Activated T-helper 1 cell treated with anti-CD3 and anti-CD28 coated beads, Interleukin-12 subunit alpha, Interleukin-12 subunit beta, Interleukin-2, Interleukin-4 antibody, amounts not matched to agents 30 ng/mL and 10 ng/mL and 1 ng/mL, durations not matched to agents 14 hours and 24 hours and 36 hours (primary cell): ENCODE data around the gene TBL1XR1. TPM values are rescaled to one million over a fixed set of nuclear protein-coding genes. Genes with fewer than 3 reads are reported as not detected.
"Not testable (repeated sequence)": the region's sequence is repeated elsewhere in the genome, so short reads cannot be mapped to it uniquely, and the experiment has no call there.

Experiments
- DNase-seq: peaks from one replicate; pipeline ENCODE4 v3.0.0; 2021; ENCODE audit warnings: low spot score
- H3K27ac Mint-ChIP-seq: one replicate; pipeline ENCODE4 v1.8.0; 2021; ENCODE audit warnings: mild to moderate bottlenecking, mixed read lengths
- H3K27me3 Mint-ChIP-seq: one replicate; pipeline ENCODE4 v1.8.0; 2022; ENCODE audit warnings: mild to moderate bottlenecking, moderate library complexity, mixed read lengths; ENCODE audit not compliant: insufficient read depth
- H3K36me3 Mint-ChIP-seq: one replicate; pipeline ENCODE4 v1.8.0; 2021; ENCODE audit warnings: low read depth, mixed read lengths
- H3K4me1 Mint-ChIP-seq: one replicate; pipeline ENCODE4 v1.8.0; 2021; ENCODE audit warnings: low read depth, mixed read lengths
- H3K4me3 Mint-ChIP-seq: one replicate; pipeline ENCODE4 v1.8.0; 2021; ENCODE audit warnings: mild to moderate bottlenecking, moderate library complexity, mixed read lengths
- H3K9me3 Mint-ChIP-seq: one replicate; pipeline ENCODE4 v1.8.0; 2021; ENCODE audit warnings: mixed read lengths
- intact Hi-C: fragments of 100-400 bp; cut with micrococcal nuclease; formaldehyde crosslinking; loops from one replicate; pipeline ENCODE4 v1.15.1; 2024
- total RNA-seq: library from RNA; stranded (reverse); gene quantifications from 2 replicates; pipeline ENCODE4 v1.2.3, GENCODE V29; 2022

TBL1XR1 gene
- total RNA-seq, 1 donor from 2014 or later, result 190 TPM

DNA sequence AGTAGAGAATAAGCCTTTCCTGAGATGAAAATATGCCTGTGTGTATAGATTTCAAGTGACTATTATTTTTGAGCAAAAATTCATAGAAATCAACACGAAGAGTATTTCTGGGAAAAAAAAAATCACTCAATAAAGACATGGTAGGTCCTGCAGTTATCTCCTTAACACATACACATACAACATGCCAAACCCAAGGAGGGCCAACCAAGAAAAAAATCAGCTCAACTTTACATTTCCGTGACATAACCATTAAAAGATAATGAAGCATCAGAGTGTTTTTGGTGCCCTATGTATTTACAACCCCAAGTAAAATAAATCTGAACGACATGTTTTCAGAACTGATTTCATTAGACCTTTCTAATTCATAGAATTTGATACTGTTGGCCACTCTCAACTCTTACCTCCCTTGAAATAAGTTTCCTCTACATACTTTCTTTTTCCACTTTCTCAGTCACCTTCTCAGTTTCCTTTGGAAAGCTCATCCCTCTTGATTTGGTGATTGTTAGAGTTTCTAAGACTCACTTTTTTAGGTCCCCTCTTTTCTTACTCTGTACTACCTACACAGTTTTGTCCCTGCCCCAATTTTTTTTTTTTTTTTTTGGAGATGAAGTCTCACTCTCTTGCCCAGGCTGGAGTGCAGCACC, 162.3 kb downstream of the TBL1XR1 start:
- intact Hi-C loops, result no loop called here
- peaks cover 44% of the 10 kb centered on the region for H3K36me3 Mint-ChIP-seq
- peak overlapping the region; percentile 6 for H3K27ac Mint-ChIP-seq
- no peaks in the 10 kb centered on the region for H3K9me3 Mint-ChIP-seq
- H3K4me1 Mint-ChIP-seq, result peaks cover 23% of the 10 kb centered on the region
- H3K27me3 Mint-ChIP-seq, result no peaks in the 10 kb centered on the region
- H3K4me3 Mint-ChIP-seq, result no peak overlapping the region
- no peak for DNase-seq

GRCh38 chr3:177026505-177027277, 170.6 kb downstream of the TBL1XR1 start:
- H3K27ac Mint-ChIP-seq, result no peak overlapping the region
- peaks cover 33% of the 10 kb centered on the region for H3K36me3 Mint-ChIP-seq
- intact Hi-C loops, result no loop called here

DNA sequence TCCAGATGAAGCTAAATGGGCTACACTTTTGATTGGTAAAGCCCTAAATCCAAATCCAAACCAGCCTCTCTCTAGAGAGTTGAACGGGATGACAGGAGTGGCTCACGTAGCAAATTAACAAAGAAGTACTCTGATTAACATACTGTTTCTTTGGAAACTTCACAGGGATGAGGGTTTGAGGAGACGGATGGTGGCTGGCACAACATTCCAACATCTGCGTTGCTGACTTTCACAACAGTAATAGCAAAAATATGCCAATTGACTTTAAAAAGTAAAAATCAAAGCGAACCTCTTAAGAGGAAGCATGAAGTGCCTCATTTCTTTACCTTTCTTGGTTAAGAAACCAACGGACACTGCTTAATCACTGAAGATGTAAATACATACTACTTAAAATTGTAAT, 181.4 kb downstream of the TBL1XR1 start:
- H3K27me3 Mint-ChIP-seq, result no peaks in the 10 kb centered on the region
- no peaks in the 10 kb centered on the region for H3K4me1 Mint-ChIP-seq
- intact Hi-C loops, result no loop called here
- H3K36me3 Mint-ChIP-seq, result peaks cover 18% of the 10 kb centered on the region
- H3K9me3 Mint-ChIP-seq, result no peaks in the 10 kb centered on the region
- H3K27ac Mint-ChIP-seq, result no peak overlapping the region
- no peak for DNase-seq
- H3K4me3 Mint-ChIP-seq, result no peak overlapping the region

More at GRCh38 chr3:177026505-177027277, 170.6 kb downstream of the TBL1XR1 start:
- no peaks in the 10 kb centered on the region for H3K27me3 Mint-ChIP-seq
- no peaks in the 10 kb centered on the region for H3K4me1 Mint-ChIP-seq
- no peak overlapping the region for H3K4me3 Mint-ChIP-seq
- H3K9me3 Mint-ChIP-seq, result no peaks in the 10 kb centered on the region
- no peak for DNase-seq

GRCh38 chr3:177013681-177014280, 183.5 kb downstream of the TBL1XR1 start:
- no peak overlapping the region for H3K4me3 Mint-ChIP-seq
- H3K9me3 Mint-ChIP-seq, result no peaks in the 10 kb centered on the region
- DNase-seq, result no peak
- intact Hi-C loops, result no loop called here
- no peaks in the 10 kb centered on the region for H3K27me3 Mint-ChIP-seq
- no peak overlapping the region for H3K27ac Mint-ChIP-seq
- H3K36me3 Mint-ChIP-seq, result peaks cover 10% of the 10 kb centered on the region
- H3K4me1 Mint-ChIP-seq, result no peaks in the 10 kb centered on the region

DNA sequence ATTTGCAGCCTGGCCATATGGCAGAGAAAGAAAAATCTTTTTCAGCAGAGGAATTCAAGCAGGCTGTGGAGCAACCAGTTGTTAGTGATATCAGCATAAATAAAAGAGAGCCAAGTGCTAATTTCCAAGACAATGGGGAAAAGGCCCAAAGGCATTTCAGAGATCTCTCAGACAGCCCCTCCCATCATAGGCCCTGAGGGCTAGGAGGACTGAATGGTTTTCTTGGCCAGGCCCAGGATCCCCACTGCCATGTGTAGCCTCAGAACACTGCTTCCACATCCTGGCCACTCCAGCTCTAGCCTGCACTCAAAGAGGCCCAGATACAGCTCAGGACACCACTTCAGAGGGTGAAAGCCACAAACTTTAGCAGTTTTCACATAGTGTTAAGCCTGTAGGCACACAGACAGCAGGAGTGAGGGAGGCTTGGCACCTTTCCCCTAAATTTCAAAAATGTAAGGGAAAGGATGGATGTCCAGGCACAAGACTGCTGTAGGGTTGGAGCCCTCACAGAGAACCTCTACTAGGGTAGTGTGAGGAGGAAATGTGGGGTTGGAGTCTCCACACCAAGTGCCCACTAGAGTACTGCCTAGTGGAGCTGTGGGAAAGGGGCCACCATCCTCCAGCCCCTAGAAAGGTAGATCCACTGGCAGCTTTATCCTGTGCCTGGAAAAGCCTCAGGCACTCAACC, 191.4 kb downstream of the TBL1XR1 start:
- Mint-ChIP-seq H3K36me3 (peaks cover 7% of the 10 kb centered on the region), H3K27ac (no peak overlapping the region), H3K4me3 (no peak overlapping the region), H3K27me3 (no peaks in the 10 kb centered on the region), H3K9me3 (peaks cover 23% of the 10 kb centered on the region), H3K4me1 (no peaks in the 10 kb centered on the region)
- intact Hi-C loops, result no loop called here
- no peak for DNase-seq

DNA sequence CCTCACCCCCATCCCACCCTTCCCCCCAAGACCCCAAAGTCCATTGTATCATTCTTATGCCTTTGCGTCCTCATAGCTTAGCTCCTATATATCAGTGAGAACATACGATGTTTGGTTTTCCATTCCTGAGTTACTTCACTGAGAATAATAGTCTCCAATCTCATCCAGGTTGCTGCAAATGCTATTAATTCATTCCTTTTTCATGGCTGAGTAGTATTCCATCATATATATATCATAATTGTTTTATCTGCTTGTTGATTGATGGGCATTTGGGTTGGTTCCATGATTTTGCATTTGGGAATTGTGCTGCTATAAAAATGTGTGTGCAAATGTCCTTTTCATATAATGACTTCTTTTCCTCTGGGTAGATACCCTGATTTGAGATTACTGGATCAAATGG, 197.1 kb downstream of the TBL1XR1 start:
- H3K36me3 Mint-ChIP-seq, H3K4me3 Mint-ChIP-seq, intact Hi-C loops, H3K4me1 Mint-ChIP-seq, H3K27me3 Mint-ChIP-seq, DNase-seq, H3K27ac Mint-ChIP-seq, H3K9me3 Mint-ChIP-seq: not testable (repeated sequence)

DNA sequence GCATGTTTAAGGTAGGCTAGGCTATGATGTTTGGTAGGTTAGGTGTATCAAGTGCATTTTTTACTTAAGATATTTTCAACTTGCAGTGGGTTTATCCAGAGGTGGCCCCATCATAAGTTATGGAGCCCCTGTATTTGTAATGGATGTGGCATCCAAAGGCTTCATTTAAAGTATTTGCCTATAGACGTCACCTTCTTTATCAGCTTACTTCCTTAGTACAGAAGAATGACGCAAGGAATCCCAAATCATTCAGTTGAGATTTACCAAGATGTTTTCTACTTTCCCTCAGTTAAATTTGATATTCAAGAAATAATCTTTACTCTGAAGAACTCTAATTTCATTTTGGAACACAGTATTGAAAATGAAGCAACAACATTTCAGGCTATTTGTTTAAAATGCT, 201.3 kb downstream of the TBL1XR1 start:
- H3K36me3 Mint-ChIP-seq, result no peaks in the 10 kb centered on the region
- H3K27me3 Mint-ChIP-seq, result no peaks in the 10 kb centered on the region
- no peak for DNase-seq
- H3K27ac Mint-ChIP-seq, result no peak overlapping the region
- no peaks in the 10 kb centered on the region for H3K4me1 Mint-ChIP-seq
- peaks cover 10% of the 10 kb centered on the region for H3K9me3 Mint-ChIP-seq
- no peak overlapping the region for H3K4me3 Mint-ChIP-seq
- intact Hi-C loops, result no loop called here

DNA sequence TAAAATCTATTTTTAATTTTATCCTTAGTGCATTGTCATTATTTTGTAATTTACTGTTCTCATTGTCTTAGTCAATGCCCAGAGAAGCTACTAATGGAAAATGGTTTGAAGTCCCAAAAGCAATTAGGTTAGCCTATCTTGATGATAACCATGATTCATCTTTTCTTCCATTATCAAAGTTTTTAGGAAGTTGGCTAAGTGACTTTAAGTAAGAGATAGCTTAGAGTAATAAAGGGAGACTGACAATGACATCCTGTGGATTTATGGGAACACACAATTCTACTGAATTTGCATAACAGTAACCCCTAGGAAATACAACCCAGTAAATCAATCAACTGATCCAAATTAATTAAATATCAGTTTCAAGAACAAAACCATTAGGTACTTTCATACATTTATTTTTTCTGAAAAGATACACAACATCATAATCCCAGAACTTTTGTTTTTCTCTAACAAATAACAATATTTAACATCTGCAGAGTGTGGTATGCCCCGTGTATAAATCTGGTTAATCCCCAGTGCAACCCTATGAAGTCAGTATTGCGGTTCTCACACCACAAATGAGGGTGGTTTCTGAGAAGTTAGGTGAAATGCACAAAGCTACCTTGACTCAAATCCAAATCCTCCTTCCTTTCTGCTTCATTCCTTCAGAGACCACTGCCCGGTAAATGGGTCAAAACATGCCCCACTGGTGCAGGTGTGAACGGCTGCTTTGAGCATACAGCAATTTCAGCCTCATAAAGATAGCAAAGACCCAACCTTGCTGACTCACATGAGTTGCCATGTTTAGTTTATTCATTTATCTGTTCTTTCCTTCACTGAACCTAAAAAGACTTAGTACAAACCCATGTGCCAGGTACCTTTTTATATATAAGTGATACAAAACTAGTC, 202.1 kb downstream of the TBL1XR1 start:
- Mint-ChIP-seq H3K9me3 (peaks cover 4% of the 10 kb centered on the region), H3K4me1 (no peaks in the 10 kb centered on the region), H3K36me3 (no peaks in the 10 kb centered on the region), H3K4me3 (no peak overlapping the region), H3K27ac (no peak overlapping the region), H3K27me3 (no peaks in the 10 kb centered on the region)
- intact Hi-C loops, result no loop called here
- no peak for DNase-seq

- intact Hi-C loops, result no loop called here
- Mint-ChIP-seq H3K4me3 (no peak overlapping the region), H3K4me1 (no peaks in the 10 kb centered on the region), H3K9me3 (peaks cover 4% of the 10 kb centered on the region), H3K36me3 (no peaks in the 10 kb centered on the region), H3K27me3 (no peaks in the 10 kb centered on the region), H3K27ac (no peak overlapping the region)
- DNase-seq, result no peak
Observed at GRCh38 chr3:176994393-176994792, 202.9 kb downstream of the TBL1XR1 start.

DNA sequence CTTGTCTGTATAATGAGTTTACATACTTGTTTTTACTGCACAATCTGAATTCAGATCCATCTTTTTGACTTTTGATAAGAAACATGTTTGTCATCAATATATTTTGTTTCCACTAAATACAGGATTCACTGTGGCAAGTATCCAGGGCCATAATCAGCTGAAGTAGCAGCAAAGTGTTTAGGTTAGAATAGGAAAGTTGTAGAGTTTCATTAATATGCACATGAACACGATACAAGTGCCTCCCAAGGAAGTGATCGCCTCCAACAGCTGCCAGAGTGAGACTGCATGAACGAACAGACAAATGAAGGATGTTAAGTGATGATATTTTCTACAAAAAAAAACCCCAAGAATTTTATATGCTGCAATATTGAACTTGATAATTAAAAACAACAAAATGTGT, 204.3 kb downstream of the TBL1XR1 start:
- Mint-ChIP-seq H3K36me3 (no peaks in the 10 kb centered on the region), H3K4me3 (no peak overlapping the region), H3K27ac (no peak overlapping the region), H3K4me1 (no peaks in the 10 kb centered on the region), H3K9me3 (peaks cover 4% of the 10 kb centered on the region), H3K27me3 (no peaks in the 10 kb centered on the region)
- DNase-seq, result no peak
- intact Hi-C loops, result no loop called here

GRCh38 chr3:176992565-176992964, 204.7 kb downstream of the TBL1XR1 start:
- H3K4me3 Mint-ChIP-seq, result no peak overlapping the region
- H3K9me3 Mint-ChIP-seq, result peaks cover 4% of the 10 kb centered on the region
- no peaks in the 10 kb centered on the region for H3K4me1 Mint-ChIP-seq
- intact Hi-C loops, result no loop called here
- no peaks in the 10 kb centered on the region for H3K27me3 Mint-ChIP-seq
- H3K36me3 Mint-ChIP-seq, result no peaks in the 10 kb centered on the region
- DNase-seq, result no peak
- no peak overlapping the region for H3K27ac Mint-ChIP-seq

GRCh38 chr3:176988795-176989194, 208.5 kb downstream of the TBL1XR1 start:
- Mint-ChIP-seq H3K9me3 (peaks cover 4% of the 10 kb centered on the region), H3K27ac (no peak overlapping the region)

More at GRCh38 chr3:176988795-176989194, 208.5 kb downstream of the TBL1XR1 start:
- no peaks in the 10 kb centered on the region for H3K4me1 Mint-ChIP-seq
- DNase-seq, result no peak
- intact Hi-C loops, result no loop called here
- no peaks in the 10 kb centered on the region for H3K36me3 Mint-ChIP-seq
- H3K4me3 Mint-ChIP-seq, result no peak overlapping the region
- no peaks in the 10 kb centered on the region for H3K27me3 Mint-ChIP-seq
